ENCODE measurements around the gene C1orf141. TPM values are rescaled to one million over a fixed set of nuclear protein-coding genes. Genes with fewer than 3 reads are reported as not detected.

The C1orf141 gene
- polyA plus RNA-seq, 2 donors, result not detected

GRCh38 chr1:67052741-67053534 lies 81.8 kb downstream of the C1orf141 start:
- Histone ChIP-seq H3K36me3 (ENCODE audit: control insufficient read depth in 2 of 2, insufficient read depth in 2 of 2, low read length in 1 of 2) (no peaks in the 10 kb centered on the region), H3K4me3 (ENCODE audit: low read depth in 1 of 2, low read length in 2 of 2) (peak overlapping the region; percentile 72 to 85), H3K27ac (ENCODE audit: low read depth in 2 of 2, low read length in 1 of 2) (peak overlapping the region; percentile 89 to 92), H3K4me1 (ENCODE audit: control insufficient read depth in 2 of 2, insufficient read depth in 2 of 2, low read length in 1 of 2) (no peaks in the 10 kb centered on the region), H3K27me3 (ENCODE audit: control insufficient read depth in 1 of 2, insufficient read depth in 2 of 2, low read length in 2 of 2) (no peaks in the 10 kb centered on the region), H3K9me3 (ENCODE audit: control insufficient read depth in 2 of 2, insufficient read depth in 1 of 2, low read depth in 1 of 2, low read length in 1 of 2) (no peaks in the 10 kb centered on the region)
- WGBS, 2 donors, result 2% methylated on average over 25 of the region's 25 CpGs

- WGBS, 2 donors, result 38 to 54% methylated on average over 4 of the region's 4 CpGs
- Histone ChIP-seq H3K4me3 (ENCODE audit: low read depth in 1 of 2, low read length in 2 of 2) (no peak overlapping the region), H3K4me1 (ENCODE audit: control insufficient read depth in 2 of 2, insufficient read depth in 2 of 2, low read length in 1 of 2) (no peaks in the 10 kb centered on the region), H3K36me3 (ENCODE audit: control insufficient read depth in 2 of 2, insufficient read depth in 2 of 2, low read length in 1 of 2) (peaks cover 2% of the 10 kb centered on the region in 2 donors), H3K27me3 (ENCODE audit: control insufficient read depth in 1 of 2, insufficient read depth in 2 of 2, low read length in 2 of 2) (no peaks in the 10 kb centered on the region), H3K27ac (ENCODE audit: low read depth in 2 of 2, low read length in 1 of 2) (no peak overlapping the region), H3K9me3 (ENCODE audit: control insufficient read depth in 2 of 2, insufficient read depth in 1 of 2, low read depth in 1 of 2, low read length in 1 of 2) (no peaks in the 10 kb centered on the region)
Observed at GRCh38 chr1:67051196-67051595, 83.6 kb downstream of the C1orf141 start.

GRCh38 chr1:67044631-67045270 lies 90.0 kb downstream of the C1orf141 start:
- Histone ChIP-seq H3K4me1 (ENCODE audit: control insufficient read depth in 2 of 2, insufficient read depth in 2 of 2, low read length in 1 of 2) (no peaks in the 10 kb centered on the region), H3K4me3 (ENCODE audit: low read depth in 1 of 2, low read length in 2 of 2) (no peak overlapping the region), H3K36me3 (ENCODE audit: control insufficient read depth in 2 of 2, insufficient read depth in 2 of 2, low read length in 1 of 2) (peaks cover 6 to 8% of the 10 kb centered on the region in 2 donors), H3K27me3 (ENCODE audit: control insufficient read depth in 1 of 2, insufficient read depth in 2 of 2, low read length in 2 of 2) (no peaks in the 10 kb centered on the region), H3K27ac (ENCODE audit: low read depth in 2 of 2, low read length in 1 of 2) (no peak overlapping the region), H3K9me3 (ENCODE audit: control insufficient read depth in 2 of 2, insufficient read depth in 1 of 2, low read depth in 1 of 2, low read length in 1 of 2) (no peaks in the 10 kb centered on the region)
- WGBS, 2 donors, result 89 to 93% methylated on average over 4 of the region's 4 CpGs

GRCh38 chr1:67043366-67043765 lies 91.4 kb downstream of the C1orf141 start:
- 68 to 73% methylated on average over 3 of the region's 3 CpGs for WGBS, 2 donors

More at GRCh38 chr1:67043366-67043765, 91.4 kb downstream of the C1orf141 start:
- Histone ChIP-seq H3K36me3 (ENCODE audit: control insufficient read depth in 2 of 2, insufficient read depth in 2 of 2, low read length in 1 of 2) (peaks cover 10 to 11% of the 10 kb centered on the region in 2 donors), H3K27me3 (ENCODE audit: control insufficient read depth in 1 of 2, insufficient read depth in 2 of 2, low read length in 2 of 2) (no peaks in the 10 kb centered on the region), H3K4me3 (ENCODE audit: low read depth in 1 of 2, low read length in 2 of 2) (no peak overlapping the region), H3K4me1 (ENCODE audit: control insufficient read depth in 2 of 2, insufficient read depth in 2 of 2, low read length in 1 of 2) (no peaks in the 10 kb centered on the region), H3K9me3 (ENCODE audit: control insufficient read depth in 2 of 2, insufficient read depth in 1 of 2, low read depth in 1 of 2, low read length in 1 of 2) (no peaks in the 10 kb centered on the region), H3K27ac (ENCODE audit: low read depth in 2 of 2, low read length in 1 of 2) (no peak overlapping the region)

Other genes with a start within 250 kb of the C1orf141 start
- under 1 TPM; 0.26 to 0.36 TPM for gene DNAI4, start 210.1 kb downstream of the C1orf141 start, polyA plus RNA-seq
- gene MIER1, start 210.0 kb downstream of the C1orf141 start, polyA plus RNA-seq, result 1 to 10 TPM; 7.5 to 7.7 TPM
- 1 to 10 TPM; 1.5 to 3.0 TPM for gene SLC35D1, start 80.8 kb downstream of the C1orf141 start, polyA plus RNA-seq
- under 1 TPM in 1 of 2 donors, not detected in 1; 0.01 TPM for gene IL23R, start 31.5 kb upstream of the C1orf141 start, polyA plus RNA-seq
- gene IL12RB2, start 172.9 kb upstream of the C1orf141 start, polyA plus RNA-seq, result 1 to 10 TPM; 1.3 to 1.7 TPM